ENCODE results near the gene SELENON. TPM values are rescaled to one million over a fixed set of nuclear protein-coding genes. Genes with fewer than 3 reads are reported as not detected.

The SELENON gene, protein sequence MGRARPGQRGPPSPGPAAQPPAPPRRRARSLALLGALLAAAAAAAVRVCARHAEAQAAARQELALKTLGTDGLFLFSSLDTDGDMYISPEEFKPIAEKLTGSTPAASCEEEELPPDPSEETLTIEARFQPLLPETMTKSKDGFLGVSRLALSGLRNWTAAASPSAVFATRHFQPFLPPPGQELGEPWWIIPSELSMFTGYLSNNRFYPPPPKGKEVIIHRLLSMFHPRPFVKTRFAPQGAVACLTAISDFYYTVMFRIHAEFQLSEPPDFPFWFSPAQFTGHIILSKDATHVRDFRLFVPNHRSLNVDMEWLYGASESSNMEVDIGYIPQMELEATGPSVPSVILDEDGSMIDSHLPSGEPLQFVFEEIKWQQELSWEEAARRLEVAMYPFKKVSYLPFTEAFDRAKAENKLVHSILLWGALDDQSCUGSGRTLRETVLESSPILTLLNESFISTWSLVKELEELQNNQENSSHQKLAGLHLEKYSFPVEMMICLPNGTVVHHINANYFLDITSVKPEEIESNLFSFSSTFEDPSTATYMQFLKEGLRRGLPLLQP
- total RNA-seq = 23.3 and 27.6 TPM in 2 replicates

DNA sequence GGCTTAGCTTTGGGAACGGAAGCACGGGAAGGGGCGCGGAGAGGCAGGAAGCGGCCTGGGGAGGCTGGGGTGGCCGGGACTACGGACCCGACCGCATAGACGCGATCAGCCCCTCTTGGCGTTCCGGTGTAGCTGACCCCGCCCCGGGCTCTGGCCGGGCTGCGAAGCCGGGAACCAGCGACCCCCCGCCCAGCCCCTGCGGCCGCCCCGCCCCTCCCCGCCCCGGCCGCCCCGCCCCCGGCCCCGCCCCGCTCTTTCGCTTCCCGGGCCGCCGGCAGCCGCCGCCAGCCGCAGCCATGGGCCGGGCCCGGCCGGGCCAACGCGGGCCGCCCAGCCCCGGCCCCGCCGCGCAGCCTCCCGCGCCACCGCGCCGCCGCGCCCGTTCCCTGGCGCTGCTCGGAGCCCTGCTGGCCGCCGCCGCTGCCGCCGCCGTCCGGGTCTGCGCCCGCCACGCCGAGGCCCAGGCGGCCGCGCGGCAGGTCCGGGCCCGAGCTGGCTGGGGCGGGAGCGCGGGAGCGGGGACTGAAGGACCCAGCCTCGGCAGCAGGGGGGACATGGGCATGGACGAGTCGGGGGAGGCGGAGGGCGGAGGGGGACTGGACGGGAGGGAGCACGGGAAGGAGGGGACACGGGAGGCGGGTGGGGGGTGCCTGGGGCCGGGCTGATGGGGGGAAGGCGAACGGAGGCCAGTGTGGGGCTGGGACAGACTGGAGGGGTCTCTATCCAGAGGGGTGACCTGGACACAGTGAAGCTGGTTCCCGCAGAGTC is at the start of gene SELENON:
TSS of gene SELENON (plus strand) at position 259 of the 768 bp plus-strand sequence. CDS start at position 297, 38 bp downstream.

DNA sequence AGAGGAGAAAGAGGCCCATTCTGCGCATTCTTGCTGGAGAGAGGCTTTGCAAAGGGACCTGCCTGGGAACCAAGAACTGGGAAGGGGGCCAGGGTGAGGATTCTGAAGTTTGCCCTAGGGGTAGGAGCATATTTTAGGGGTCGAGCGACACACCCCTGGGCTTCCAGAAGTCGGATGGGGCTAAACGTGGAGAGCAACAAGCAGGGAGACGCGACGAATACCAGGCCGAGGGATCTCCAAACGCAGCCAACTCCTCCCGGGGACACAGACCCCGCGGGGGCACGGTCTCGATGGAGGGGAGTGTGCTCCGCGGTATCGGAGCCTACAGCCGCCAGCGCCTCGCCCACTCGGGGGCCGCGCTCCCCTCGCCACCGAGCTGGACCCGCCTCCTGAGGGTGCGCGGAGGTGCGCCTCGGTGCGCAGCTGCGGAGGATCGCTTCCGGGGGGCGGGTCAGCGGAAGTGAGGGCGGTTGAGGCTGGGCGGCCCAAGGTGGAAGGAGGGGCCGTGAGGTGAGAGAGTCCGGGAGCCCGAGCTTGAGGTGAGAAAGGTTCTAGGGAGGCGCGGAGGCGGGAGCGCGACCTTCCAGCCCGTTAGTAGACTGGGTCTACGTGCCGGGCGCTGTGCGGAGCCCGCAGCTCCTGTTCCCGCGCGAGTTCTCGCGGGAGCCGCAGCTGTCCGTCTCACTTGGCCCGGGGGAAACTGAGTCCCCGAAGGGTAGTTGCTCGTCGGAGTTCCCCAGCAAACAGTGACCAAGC is 19.7 kb downstream of the SELENON start, which contains the start of gene MTFR1L:
TSS of gene MTFR1L (plus strand) at position 464 of the 756 bp plus-strand sequence. CDS start 3,151 bp downstream, outside the sequence.

DNA sequence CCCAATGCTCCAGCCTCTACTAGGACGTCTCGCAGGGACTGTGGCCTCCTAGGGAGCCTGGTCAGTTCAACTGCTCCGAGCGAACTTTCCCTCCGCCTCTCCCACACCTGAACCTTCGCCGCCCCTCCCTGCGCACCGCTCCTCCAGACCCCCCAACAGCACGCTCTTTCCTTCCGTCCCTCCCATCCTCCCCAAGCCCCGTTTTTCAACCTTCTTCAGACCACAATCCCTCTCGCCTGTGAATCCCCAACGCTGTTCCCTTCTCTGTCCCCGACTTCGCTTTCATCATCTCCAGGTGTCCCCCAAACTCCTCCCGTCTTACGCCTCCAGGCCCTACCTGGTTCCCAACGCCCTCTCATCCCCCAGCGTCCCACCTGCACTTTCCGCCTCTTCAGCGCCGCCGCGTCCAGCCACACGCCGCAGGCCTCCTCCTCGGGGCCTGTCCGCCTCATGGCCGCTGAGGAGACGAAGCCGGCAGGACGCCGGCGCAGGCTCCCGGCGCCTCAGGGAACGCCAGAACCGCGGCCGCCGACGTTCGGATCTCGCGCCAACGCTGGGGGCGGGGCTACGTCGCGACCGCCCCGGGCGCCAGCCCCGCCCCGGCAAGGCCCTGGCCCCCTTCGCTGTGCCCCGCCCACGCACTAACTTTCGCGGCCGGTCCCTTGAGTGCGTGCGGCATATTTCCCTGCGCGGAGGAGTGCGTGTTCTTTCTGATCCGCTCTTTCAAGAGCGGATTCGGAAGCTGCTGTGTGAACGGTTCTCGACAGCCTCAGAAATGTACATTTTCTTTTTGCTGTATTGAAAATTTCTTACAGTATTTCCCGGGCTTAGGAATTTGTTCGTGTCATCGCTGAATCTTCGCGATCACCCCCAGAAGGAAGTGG is 59.2 kb downstream of the SELENON start, which contains the start of gene AUNIP:
TSS of gene AUNIP (minus strand) at position 552 of the 884 bp plus-strand sequence. CDS start at position 452, 100 bp downstream.

Other genes with a start within 250 kb of the SELENON start
- 1.5 and 1.8 TPM in 2 replicates for gene MAN1C1, start 183.4 kb upstream of the SELENON start, total RNA-seq
- 31.3 and 31.5 TPM in 2 replicates for gene MTFR1L, start 19.8 kb downstream of the SELENON start, total RNA-seq
- 0.54 and 0.69 TPM in 2 replicates for gene AUNIP, start 59.3 kb downstream of the SELENON start, total RNA-seq
- gene PAQR7, start 75.5 kb downstream of the SELENON start, total RNA-seq = 14.7 and 18.0 TPM in 2 replicates
- 123 and 152 TPM in 2 replicates for gene STMN1, start 106.2 kb downstream of the SELENON start, total RNA-seq
- gene PAFAH2, start 197.9 kb downstream of the SELENON start, total RNA-seq = 8.3 and 13.9 TPM in 2 replicates
- gene EXTL1, start 221.6 kb downstream of the SELENON start, total RNA-seq = not detected in 2 replicates
- not detected in 2 replicates for gene SLC30A2, start 245.9 kb downstream of the SELENON start, total RNA-seq

All from dermis lymphatic vessel endothelial cell (primary cell).